ENCODE measurements around the gene EBF3.

EBF3 gene

GRCh38 chr10:129909531-129910256 lies 54.4 kb downstream of the EBF3 start:
- DNase-seq, result no peak

- no peak for DNase-seq
Measured at GRCh38 chr10:129909080-129909479, 55.0 kb downstream of the EBF3 start.

GRCh38 chr10:129908406-129908805 lies 55.7 kb downstream of the EBF3 start:
- no peak for DNase-seq

- no peak for DNase-seq
Measured at GRCh38 chr10:129905553-129905952, 58.5 kb downstream of the EBF3 start.

GRCh38 chr10:129904323-129904722 lies 59.8 kb downstream of the EBF3 start:
- DNase-seq, result no peak

- DNase-seq, result no peak
Measured at GRCh38 chr10:129901389-129902006, 62.6 kb downstream of the EBF3 start.

GRCh38 chr10:129900825-129901224 lies 63.2 kb downstream of the EBF3 start:
- DNase-seq, result no peak

GRCh38 chr10:129899276-129900130 lies 64.6 kb downstream of the EBF3 start:
- DNase-seq, result no peak

GRCh38 chr10:129898706-129899268 lies 65.3 kb downstream of the EBF3 start:
- no peak for DNase-seq

GRCh38 chr10:129897871-129898626 lies 66.0 kb downstream of the EBF3 start:
- no peak for DNase-seq

- DNase-seq, result no peak
Measured at GRCh38 chr10:129896860-129897200, 67.2 kb downstream of the EBF3 start.

- DNase-seq, result no peak
Measured at GRCh38 chr10:129896136-129896859, 67.8 kb downstream of the EBF3 start.

- no peak for DNase-seq
Measured at GRCh38 chr10:129895811-129896135, 68.3 kb downstream of the EBF3 start.

GRCh38 chr10:129894698-129895097 lies 69.4 kb downstream of the EBF3 start:
- no peak for DNase-seq

- no peak for DNase-seq
Measured at GRCh38 chr10:129893104-129894089, 70.7 kb downstream of the EBF3 start.

- DNase-seq, result no peak
Measured at GRCh38 chr10:129892548-129893052, 71.5 kb downstream of the EBF3 start.

- DNase-seq, result no peak
Measured at GRCh38 chr10:129891806-129892205, 72.3 kb downstream of the EBF3 start.

GRCh38 chr10:129890170-129890569 lies 73.9 kb downstream of the EBF3 start:
- DNase-seq, result no peak

GRCh38 chr10:129888784-129889616 lies 75.1 kb downstream of the EBF3 start:
- peak; percentile 45 for DNase-seq
